ES-I3 (cell line): ENCODE data around the gene HJURP.
A peak's percentile ranks its signal among the peaks of the same experiment; 100 is the strongest.

Experiments
- H3K36me3 ChIP-seq: 2 replicates; pipeline ENCODE4 v1.6.1; 2013; ENCODE audit warnings: mild to moderate bottlenecking, low read length, control low read depth, moderate library complexity; ENCODE audit not compliant: insufficient read depth
- H3K4me1 ChIP-seq: 2 replicates; pipeline ENCODE4 v1.6.1; 2013; ENCODE audit warnings: mild to moderate bottlenecking, control low read depth, low read length; ENCODE audit not compliant: insufficient read depth
- H3K9ac ChIP-seq: 2 replicates; pipeline ENCODE4 v1.6.1; 2013; ENCODE audit warnings: low read depth, mild to moderate bottlenecking, low read length, moderate library complexity
- H3K9me3 ChIP-seq: 2 replicates; pipeline ENCODE4 v1.6.1; 2013; ENCODE audit warnings: mild to moderate bottlenecking, low read length, moderate library complexity; ENCODE audit not compliant: control insufficient read depth, insufficient read depth

HJURP gene

GRCh38 chr2:233857511-233858141 is 3.3 kb upstream of the HJURP start:
- H3K9me3 ChIP-seq, result no peaks in the 10 kb centered on the region
- H3K36me3 ChIP-seq, result no peaks in the 10 kb centered on the region
- H3K4me1 ChIP-seq, result peaks cover 9% of the 10 kb centered on the region
- no peak overlapping the region for H3K9ac ChIP-seq

GRCh38 chr2:233856184-233856583 is 1.8 kb upstream of the HJURP start:
- Histone ChIP-seq H3K9me3 (no peaks in the 10 kb centered on the region), H3K4me1 (peaks cover 10% of the 10 kb centered on the region), H3K9ac (no peak overlapping the region), H3K36me3 (peaks cover 9% of the 10 kb centered on the region)

GRCh38 chr2:233855345-233855744 is 1.0 kb upstream of the HJURP start:
- Histone ChIP-seq H3K36me3 (peaks cover 13% of the 10 kb centered on the region), H3K9me3 (no peaks in the 10 kb centered on the region), H3K9ac (peak overlapping the region; percentile 72; the same call in 1 of the 2 replicates), H3K4me1 (peaks cover 10% of the 10 kb centered on the region)

GRCh38 chr2:233853883-233854240 is 473 bp downstream of the HJURP start:
- Histone ChIP-seq H3K36me3 (peaks cover 26% of the 10 kb centered on the region), H3K4me1 (peaks cover 10% of the 10 kb centered on the region), H3K9me3 (no peaks in the 10 kb centered on the region), H3K9ac (peak overlapping the region; percentile 80)

GRCh38 chr2:233853353-233853752 is 982 bp downstream of the HJURP start:
- peak overlapping the region; percentile 80 for H3K9ac ChIP-seq
- peaks cover 10% of the 10 kb centered on the region for H3K4me1 ChIP-seq
- H3K36me3 ChIP-seq, result peaks cover 30% of the 10 kb centered on the region
- no peaks in the 10 kb centered on the region for H3K9me3 ChIP-seq

GRCh38 chr2:233852056-233852455 is 2.3 kb downstream of the HJURP start:
- Histone ChIP-seq H3K4me1 (peaks cover 10% of the 10 kb centered on the region), H3K9me3 (no peaks in the 10 kb centered on the region), H3K36me3 (peaks cover 37% of the 10 kb centered on the region), H3K9ac (0 out of 2 replicates have a peak overlapping the region, but pooled peaks have one; percentile 80)

- Histone ChIP-seq H3K9ac (no peak overlapping the region), H3K36me3 (peaks cover 42% of the 10 kb centered on the region), H3K9me3 (no peaks in the 10 kb centered on the region), H3K4me1 (peaks cover 10% of the 10 kb centered on the region)
Measured at GRCh38 chr2:233851169-233851568, 3.2 kb downstream of the HJURP start.

GRCh38 chr2:233850745-233851144 is 3.6 kb downstream of the HJURP start:
- H3K4me1 ChIP-seq, result peaks cover 10% of the 10 kb centered on the region
- no peaks in the 10 kb centered on the region for H3K9me3 ChIP-seq
- H3K36me3 ChIP-seq, result peaks cover 43% of the 10 kb centered on the region
- no peak overlapping the region for H3K9ac ChIP-seq

- H3K9me3 ChIP-seq, result no peaks in the 10 kb centered on the region
- H3K36me3 ChIP-seq, result peaks cover 50% of the 10 kb centered on the region
- H3K4me1 ChIP-seq, result peaks cover 5% of the 10 kb centered on the region
- H3K9ac ChIP-seq, result no peak overlapping the region
Measured at GRCh38 chr2:233849607-233850271, 4.6 kb downstream of the HJURP start.

- Histone ChIP-seq H3K36me3 (peaks cover 60% of the 10 kb centered on the region), H3K4me1 (peaks cover 5% of the 10 kb centered on the region), H3K9me3 (no peaks in the 10 kb centered on the region), H3K9ac (no peak overlapping the region)
Measured at GRCh38 chr2:233848276-233848675, 6.1 kb downstream of the HJURP start.

- H3K9me3 ChIP-seq, result no peaks in the 10 kb centered on the region
- H3K4me1 ChIP-seq, result no peaks in the 10 kb centered on the region
- H3K36me3 ChIP-seq, result peaks cover 67% of the 10 kb centered on the region
- H3K9ac ChIP-seq, result no peak overlapping the region
Measured at GRCh38 chr2:233847248-233847898, 7.0 kb downstream of the HJURP start.

GRCh38 chr2:233846387-233847247 is 7.7 kb downstream of the HJURP start:
- Histone ChIP-seq H3K36me3 (peaks cover 68% of the 10 kb centered on the region), H3K9ac (no peak overlapping the region), H3K9me3 (no peaks in the 10 kb centered on the region), H3K4me1 (no peaks in the 10 kb centered on the region)

- no peaks in the 10 kb centered on the region for H3K9me3 ChIP-seq
- no peaks in the 10 kb centered on the region for H3K4me1 ChIP-seq
- H3K36me3 ChIP-seq, result peaks cover 73% of the 10 kb centered on the region
- no peak overlapping the region for H3K9ac ChIP-seq
Measured at GRCh38 chr2:233845301-233846060, 8.9 kb downstream of the HJURP start.

GRCh38 chr2:233844836-233845235 is 9.5 kb downstream of the HJURP start:
- no peaks in the 10 kb centered on the region for H3K4me1 ChIP-seq
- H3K9me3 ChIP-seq, result no peaks in the 10 kb centered on the region
- peaks cover 76% of the 10 kb centered on the region for H3K36me3 ChIP-seq
- no peak overlapping the region for H3K9ac ChIP-seq
